Mononuclear cell (primary cell): Measurements from ENCODE around the gene GNG3. TPM values are rescaled to one million over a fixed set of nuclear protein-coding genes. Genes with fewer than 3 reads are reported as not detected.

Experiments
- H3K27me3 ChIP-seq: 2 replicates; pipeline ENCODE4 v1.6.0; 2011; ENCODE audit warnings: low read length, control low read depth; ENCODE audit not compliant: insufficient read depth
- H3K4me1 ChIP-seq: 2 replicates; pipeline ENCODE4 v1.5.1; 2011; ENCODE audit warnings: mild to moderate bottlenecking, low read length, control low read depth; ENCODE audit not compliant: insufficient read depth
- H3K4me3 ChIP-seq: 2 replicates; pipeline ENCODE4 v1.5.1; 2011; ENCODE audit warnings: mild to moderate bottlenecking, low read length, moderate library complexity
- H3K9me3 ChIP-seq: 2 replicates; pipeline ENCODE4 v1.5.1; 2011; ENCODE audit warnings: low read depth, mild to moderate bottlenecking, control low read depth, low read length
- total RNA-seq: library from RNA; depleted of rRNA; stranded (reverse); fragments of >200 nt; gene quantifications from one replicate; pipeline ENCODE4 v1.2.3, GENCODE V29; 2012

The GNG3 gene
- total RNA-seq, 1 donor: not detected

DNA sequence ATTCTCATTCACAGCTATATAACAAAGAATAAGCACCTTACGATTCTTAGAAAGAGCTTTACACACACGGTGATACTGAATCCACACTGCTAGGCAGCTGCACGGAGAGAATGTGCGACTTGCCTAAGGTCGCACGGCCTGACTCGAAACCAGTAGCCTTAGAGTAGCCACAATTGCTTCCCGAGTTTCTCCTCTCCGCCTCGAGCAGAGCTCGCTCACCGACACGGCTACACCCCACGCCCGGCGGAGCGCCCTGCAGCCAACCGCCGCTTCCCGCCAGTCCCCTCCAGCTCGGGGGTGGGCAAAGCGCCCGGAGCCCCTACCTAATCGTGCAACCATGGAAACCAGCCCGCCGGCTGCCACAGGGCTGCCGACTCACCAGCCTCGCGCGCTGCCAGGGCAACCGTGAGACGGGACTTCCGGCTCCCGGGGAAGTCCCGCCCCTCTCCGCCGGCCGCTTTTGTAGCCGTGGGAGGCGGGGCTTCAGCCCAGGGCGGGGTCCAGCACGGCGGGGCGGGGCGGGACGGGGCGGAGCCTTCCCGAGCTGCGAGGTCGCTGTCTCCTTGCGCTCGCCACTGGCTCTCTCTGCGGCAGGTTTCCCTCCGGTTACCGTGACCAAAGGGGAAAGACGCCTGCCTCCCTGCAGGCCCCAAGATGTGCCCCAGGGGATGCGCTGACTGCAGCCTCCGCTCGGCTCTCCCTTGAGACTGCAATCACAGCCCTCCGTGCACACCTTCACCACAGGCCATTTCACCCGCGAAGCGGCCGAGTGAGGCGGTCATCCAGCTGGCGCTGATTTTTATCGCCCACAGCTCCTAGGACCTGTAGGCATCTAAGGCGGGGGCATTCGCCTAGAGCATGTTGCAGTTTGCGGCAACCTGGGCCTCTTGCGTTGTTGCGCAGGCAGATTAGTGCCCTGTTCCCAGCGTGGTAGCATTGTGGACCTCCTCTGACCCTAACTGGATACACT lies 1.3 kb upstream of the GNG3 start:
- Histone ChIP-seq H3K27me3 (no peaks in the 10 kb centered on the region), H3K4me3 (peak overlapping the region; percentile 61), H3K9me3 (no peaks in the 10 kb centered on the region), H3K4me1 (peaks cover 78% of the 10 kb centered on the region)

DNA sequence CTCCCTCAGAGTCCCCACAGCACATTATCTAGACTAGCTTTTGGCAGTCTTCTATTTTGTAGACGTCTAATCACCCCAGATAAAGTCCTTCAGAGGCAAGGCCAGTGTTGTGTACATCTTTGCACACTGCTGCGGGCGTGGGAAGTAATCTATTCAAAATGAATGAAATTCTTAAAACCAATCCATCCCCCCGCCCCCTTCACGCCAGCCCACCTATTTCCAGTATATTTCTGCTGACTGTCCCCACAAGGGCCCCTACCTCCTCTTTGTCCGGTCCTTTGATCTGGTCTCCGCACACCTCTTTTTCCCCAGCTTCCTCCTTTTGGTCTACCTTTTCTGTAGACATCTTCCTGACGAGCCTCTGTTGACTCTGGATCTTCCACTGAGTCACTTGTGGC lies 627 bp upstream of the GNG3 start:
- Histone ChIP-seq H3K27me3 (no peaks in the 10 kb centered on the region), H3K9me3 (no peaks in the 10 kb centered on the region), H3K4me3 (no peak overlapping the region), H3K4me1 (peaks cover 76% of the 10 kb centered on the region)

DNA sequence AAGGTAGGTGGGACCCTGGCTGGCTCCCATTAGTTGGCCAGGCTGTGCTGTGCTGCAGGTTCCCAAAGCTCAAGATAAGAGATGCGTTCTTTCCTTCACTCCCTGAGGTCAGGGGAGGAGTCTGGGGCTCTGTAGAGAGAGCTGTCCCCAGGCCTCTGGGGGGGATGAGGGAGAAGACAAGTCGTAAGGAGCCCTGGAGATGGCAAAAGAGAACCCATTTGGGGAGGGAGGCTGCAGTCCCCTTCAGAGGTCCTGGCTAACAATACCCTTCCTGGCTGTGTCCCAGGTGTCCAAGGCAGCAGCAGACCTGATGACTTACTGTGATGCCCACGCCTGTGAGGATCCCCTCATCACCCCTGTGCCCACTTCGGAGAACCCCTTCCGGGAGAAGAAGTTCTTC lies 916 bp downstream of the GNG3 start:
- no peaks in the 10 kb centered on the region for H3K9me3 ChIP-seq
- peaks cover 67% of the 10 kb centered on the region for H3K4me1 ChIP-seq
- no peak overlapping the region for H3K4me3 ChIP-seq
- H3K27me3 ChIP-seq: no peaks in the 10 kb centered on the region

DNA sequence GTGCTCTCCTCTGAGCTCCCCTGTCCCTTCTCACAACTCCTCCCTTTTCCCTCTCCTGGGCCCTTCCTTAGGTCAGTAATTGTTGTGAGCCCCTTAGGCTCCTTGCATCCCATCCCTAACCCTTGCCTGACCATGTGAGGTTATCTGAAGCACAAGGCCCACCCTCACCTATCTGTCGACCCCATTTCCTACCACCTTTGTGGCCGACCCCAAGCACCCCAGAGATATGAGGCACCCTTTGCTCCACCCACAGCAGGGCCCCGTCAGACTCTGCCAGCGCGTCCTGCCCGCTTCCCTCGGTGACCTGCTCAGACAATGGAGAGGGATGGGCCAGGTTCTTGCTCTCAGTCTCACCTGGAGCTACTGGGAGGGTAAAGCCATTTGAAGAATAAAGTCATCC lies 1.3 kb downstream of the GNG3 start:
- no peaks in the 10 kb centered on the region for H3K27me3 ChIP-seq
- H3K4me3 ChIP-seq: peak overlapping the region; percentile 67
- H3K4me1 ChIP-seq: peaks cover 65% of the 10 kb centered on the region
- H3K9me3 ChIP-seq: no peaks in the 10 kb centered on the region

DNA sequence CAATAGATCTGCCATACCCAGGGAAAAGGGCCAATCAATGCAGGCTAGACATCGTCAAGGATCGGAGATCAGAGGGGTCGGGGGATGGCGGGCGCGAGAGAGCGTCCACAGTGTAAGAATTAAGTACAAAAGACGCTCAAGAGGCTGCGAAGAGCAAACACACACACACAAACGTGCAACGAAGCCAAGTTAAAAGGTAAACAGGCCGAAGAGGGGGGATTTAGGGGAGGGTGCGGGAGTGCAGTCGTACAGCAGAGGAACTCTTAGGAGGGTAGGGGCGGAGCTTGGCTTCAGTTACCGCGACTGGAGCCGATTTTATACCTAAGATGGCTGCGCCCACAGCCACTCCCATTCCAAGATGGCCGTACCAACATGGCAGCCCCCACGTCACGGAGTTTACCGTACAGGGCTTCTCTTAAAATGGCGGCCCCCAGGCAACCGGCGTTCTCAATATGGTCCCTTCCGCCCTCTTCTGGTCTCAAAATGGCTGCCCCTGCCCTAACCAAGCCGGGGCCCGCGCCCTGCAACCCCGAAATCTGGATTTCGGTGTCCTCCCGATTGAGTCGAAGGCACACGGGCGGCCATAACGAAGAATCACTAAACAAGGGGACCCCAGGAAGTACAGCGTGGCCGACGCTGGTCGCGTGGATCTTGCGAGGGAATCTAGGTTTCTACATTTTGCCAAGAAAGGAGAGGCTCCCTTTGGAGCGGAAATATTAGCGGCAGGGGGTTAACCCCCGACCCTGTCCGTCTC lies 1.9 kb downstream of the GNG3 start:
- Histone ChIP-seq H3K27me3 (no peaks in the 10 kb centered on the region), H3K9me3 (no peaks in the 10 kb centered on the region), H3K4me1 (peaks cover 59% of the 10 kb centered on the region), H3K4me3 (peak overlapping the region; percentile 67)

DNA sequence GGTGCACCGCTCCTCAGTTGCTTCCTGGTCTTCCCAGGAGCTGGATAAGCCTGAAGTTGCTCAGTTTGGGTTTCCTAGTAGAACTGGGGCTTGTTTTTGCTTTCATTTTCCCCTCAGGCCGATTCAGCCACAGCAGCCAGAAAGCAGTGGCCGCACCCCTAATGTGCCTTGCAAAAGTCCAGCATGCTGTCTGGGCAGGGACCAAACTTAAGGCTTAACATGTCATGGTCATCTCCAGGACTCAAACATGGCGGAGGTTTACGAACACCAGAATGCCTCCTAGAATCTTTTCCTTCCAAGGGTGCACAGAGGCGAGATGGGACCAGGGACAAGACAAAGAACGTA lies 2.5 kb downstream of the GNG3 start:
- Histone ChIP-seq H3K27me3 (no peaks in the 10 kb centered on the region), H3K9me3 (no peaks in the 10 kb centered on the region), H3K4me3 (peak overlapping the region; percentile 67), H3K4me1 (peaks cover 54% of the 10 kb centered on the region)

DNA sequence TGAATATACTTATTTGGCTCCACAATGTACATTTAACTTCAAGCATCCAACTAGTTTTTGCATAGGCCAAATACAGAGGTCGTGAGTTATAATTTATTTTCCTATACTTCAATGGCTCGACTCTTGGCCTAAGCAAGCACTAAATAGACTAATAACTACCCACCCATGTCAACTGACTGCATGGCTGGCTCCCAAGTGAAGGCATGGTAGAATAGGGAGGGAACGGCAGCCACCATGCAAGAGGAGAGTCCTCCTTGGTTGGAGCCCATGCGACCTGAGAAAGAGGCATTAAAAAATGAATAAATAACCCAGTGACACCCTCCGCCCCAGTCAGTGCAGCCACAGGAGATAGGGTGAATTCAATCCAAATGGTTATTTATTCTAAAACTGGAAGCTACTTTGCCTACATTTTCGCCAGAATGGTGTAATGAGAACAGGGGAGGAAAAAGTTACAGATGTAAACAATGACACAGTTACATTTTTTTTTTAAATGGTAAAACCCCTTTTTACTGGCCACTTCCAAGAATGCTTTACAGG lies 4.9 kb downstream of the GNG3 start:
- Histone ChIP-seq H3K4me3 (no peak overlapping the region), H3K4me1 (peaks cover 34% of the 10 kb centered on the region), H3K9me3 (no peaks in the 10 kb centered on the region), H3K27me3 (no peaks in the 10 kb centered on the region)

DNA sequence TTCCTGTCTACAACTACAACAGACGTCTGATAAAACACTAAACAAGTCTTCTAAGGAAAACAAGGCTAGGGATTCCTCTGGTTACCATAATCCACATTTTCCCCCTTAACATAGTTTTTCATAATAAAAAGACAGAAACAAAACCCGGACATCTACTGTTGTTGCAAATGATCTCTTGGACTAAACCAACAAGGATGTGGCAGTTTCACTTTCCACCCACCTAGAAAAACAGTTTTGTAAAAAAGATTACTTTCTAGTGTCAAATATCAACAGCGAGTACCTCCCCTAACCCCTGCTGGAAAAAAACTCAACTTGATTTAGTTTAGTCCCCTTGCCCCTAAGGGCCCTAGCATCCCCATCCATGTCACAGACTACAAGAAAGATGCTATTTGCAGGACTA lies 5.4 kb downstream of the GNG3 start:
- Histone ChIP-seq H3K27me3 (no peaks in the 10 kb centered on the region), H3K4me1 (peaks cover 29% of the 10 kb centered on the region), H3K4me3 (no peak overlapping the region), H3K9me3 (no peaks in the 10 kb centered on the region)

DNA sequence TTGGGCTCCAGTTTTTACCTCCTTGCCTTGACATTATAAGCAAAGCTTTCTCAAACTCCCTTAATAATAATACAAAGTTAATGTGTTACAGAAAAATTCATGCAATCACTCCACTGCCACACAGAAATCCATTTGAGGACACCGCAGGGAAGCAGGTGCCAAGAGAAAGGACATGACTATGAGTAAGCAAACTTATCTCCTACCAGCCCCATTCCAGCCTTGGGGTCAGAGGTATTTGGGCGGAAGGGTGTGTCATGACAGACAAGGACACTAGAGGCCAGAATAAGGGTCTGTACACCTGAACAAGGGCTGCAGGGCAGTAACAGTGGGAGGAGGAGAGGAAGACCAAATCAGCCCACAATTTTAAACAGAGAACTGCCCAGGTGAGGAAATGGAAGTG lies 5.9 kb downstream of the GNG3 start:
- peaks cover 24% of the 10 kb centered on the region for H3K4me1 ChIP-seq
- no peaks in the 10 kb centered on the region for H3K27me3 ChIP-seq
- H3K9me3 ChIP-seq: no peaks in the 10 kb centered on the region
- H3K4me3 ChIP-seq: no peak overlapping the region

DNA sequence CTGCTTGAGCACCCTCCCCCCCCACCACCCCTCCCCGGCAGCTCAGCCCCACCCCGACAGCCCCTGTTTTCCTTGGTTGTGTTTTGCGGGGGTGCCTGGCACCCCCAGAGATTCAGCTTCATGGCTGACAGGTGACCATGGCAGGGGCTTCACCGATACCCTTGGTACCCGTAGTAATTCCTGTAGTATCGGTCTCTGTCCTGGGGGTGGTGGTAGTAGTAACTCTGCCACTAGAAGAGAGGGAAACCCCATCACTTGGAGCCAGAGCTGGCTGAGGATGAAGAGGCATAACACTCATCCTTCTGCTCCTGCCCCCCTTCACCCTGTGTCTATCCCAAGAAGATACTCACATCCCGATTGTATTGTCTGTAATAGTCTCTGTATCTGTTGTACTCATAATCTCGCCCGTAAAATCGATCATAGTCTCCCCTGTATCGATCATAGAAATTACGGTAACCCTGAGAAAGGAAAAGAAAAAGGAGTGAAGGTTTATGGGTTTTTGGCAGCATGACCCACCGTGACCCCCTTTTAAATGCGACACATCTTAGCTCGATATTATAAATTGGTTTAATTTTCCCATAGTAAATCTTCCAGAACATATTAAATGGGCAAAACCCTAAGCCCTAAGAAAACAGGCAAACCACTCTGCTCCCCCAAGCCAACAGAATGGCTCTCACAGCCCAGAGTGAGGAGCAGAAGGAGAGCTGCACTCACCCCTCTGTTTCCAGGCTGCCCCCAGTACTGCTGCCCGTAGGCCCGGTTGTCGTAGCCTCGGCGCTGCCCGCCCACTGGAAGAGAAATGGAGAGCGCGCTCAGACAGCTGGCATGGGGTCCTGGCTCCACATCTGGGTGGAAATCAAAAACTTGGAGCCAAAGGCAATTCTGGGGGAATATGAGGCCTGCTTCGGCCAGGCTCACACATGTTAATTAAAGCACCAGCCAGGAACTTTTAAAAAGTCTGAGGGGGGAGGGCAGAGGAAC lies 8.0 kb downstream of the GNG3 start:
- H3K9me3 ChIP-seq: no peaks in the 10 kb centered on the region
- H3K27me3 ChIP-seq: no peaks in the 10 kb centered on the region
- no peak overlapping the region for H3K4me3 ChIP-seq
- H3K4me1 ChIP-seq: peaks cover 10% of the 10 kb centered on the region

DNA sequence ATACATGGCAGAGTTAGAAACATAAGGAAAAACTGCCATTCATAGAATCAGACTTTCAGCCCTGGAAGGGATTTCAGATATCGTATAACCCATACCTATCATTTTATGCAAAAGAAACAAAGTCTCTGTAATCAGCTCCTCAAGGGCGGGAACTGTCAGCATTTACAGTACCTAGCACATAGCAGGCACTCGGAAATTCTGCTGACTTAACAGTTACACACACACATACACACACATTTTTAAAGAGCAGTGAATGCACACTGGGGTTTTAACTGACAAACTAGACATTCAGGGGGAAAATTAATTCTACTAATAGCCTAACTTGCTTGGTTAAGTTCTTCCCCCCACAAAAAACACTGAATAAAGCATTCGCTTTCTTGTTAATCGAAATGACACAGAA lies 8.7 kb downstream of the GNG3 start:
- H3K9me3 ChIP-seq: no peaks in the 10 kb centered on the region
- no peak overlapping the region for H3K4me3 ChIP-seq
- H3K27me3 ChIP-seq: no peaks in the 10 kb centered on the region
- H3K4me1 ChIP-seq: peaks cover 6% of the 10 kb centered on the region

DNA sequence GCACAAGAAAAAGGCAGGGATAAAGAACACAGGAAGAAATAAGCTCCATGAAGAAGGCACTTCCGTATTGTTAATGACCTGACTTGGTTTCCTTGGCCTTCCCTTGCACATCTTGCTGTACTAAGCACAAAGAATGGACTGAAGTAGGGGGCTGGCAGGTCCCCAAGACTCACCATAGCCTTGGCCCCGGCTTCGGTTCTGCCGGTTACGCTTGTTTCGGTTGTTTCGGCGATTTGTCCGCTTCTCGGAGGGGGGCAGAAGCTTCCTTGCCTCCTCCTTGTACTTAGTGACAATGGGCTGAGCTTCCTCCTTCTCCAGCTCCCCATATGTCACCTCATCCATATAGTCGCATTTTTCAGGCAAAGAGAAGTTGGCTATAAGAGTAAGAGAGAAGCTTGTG lies 9.3 kb downstream of the GNG3 start:
- no peak overlapping the region for H3K4me3 ChIP-seq
- H3K4me1 ChIP-seq: peaks cover 6% of the 10 kb centered on the region
- H3K9me3 ChIP-seq: no peaks in the 10 kb centered on the region
- no peaks in the 10 kb centered on the region for H3K27me3 ChIP-seq

DNA sequence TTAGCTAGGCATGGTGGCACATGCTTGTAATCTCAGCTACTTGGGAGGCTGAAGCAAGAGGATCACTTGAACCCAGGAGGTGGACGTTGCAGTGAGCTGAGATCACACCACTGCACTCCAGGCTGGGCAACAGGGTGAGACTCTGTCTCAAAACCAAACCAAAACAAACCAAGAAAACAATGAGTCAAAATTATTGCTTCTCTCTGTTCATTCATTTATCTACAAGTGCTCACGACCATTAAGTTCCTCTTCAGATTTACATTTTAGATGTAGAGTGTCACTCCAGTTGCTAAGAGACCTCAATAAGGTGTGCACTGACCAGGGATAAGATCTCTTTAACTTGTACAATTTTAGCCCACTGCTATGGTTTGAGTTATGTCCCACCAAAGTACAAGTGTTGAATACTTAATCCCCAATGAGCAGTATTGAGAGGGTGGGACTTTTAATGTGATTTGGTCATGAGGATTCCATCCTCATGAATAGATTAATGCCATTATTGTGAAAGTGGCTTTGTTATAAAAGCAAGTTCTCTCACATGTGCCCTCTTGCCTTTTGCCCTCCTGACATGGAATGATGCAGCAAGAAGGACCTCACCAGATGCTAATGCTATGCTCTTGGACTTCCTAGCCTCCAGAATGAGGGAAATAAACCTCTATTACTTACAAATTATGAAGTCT lies 12.0 kb downstream of the GNG3 start:
- Histone ChIP-seq H3K4me1 (peaks cover 12% of the 10 kb centered on the region), H3K27me3 (no peaks in the 10 kb centered on the region), H3K4me3 (no peak overlapping the region), H3K9me3 (no peaks in the 10 kb centered on the region)

DNA sequence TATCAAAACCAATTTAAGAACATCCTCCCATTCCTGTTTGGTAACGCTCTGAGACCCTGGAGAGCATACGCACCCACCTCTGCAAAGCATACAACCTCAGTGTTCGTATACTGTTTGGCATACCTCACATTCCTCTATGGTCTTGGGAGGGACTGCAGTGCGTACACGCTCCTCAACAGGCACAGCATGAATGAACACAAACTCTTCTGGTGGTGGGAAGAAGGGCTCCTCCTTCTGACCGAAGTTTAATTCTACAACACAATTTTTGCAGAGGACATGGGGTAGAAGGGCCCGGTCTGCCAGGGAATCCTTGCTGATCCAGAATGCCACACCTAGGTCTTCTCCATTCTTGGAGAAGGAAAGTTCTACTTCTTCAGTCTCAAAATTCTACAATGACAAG lies 14.5 kb downstream of the GNG3 start:
- Histone ChIP-seq H3K9me3 (no peaks in the 10 kb centered on the region), H3K4me1 (peaks cover 32% of the 10 kb centered on the region), H3K4me3 (no peak overlapping the region), H3K27me3 (no peaks in the 10 kb centered on the region)
